Superior temporal gyrus (tissue), 1 donor: ENCODE results near the gene PHC3.
"Not testable (repeated sequence)": the region's sequence is repeated elsewhere in the genome, so short reads cannot be mapped to it uniquely, and the experiment has no call there.

Experiments used
- DNase-seq: peaks from one replicate; pipeline ENCODE4 v3.0.0-alpha.2; 2016; ENCODE audit errors: extremely low spot score

Gene PHC3

GRCh38 chr3:170180908-170181885, at the start of gene PHC3:
Gene PHC3 (minus strand): TSS chr3:170181733. CDS start chr3:170181715, 18 bp downstream.
- DNase-seq = peak; percentile 94

DNA sequence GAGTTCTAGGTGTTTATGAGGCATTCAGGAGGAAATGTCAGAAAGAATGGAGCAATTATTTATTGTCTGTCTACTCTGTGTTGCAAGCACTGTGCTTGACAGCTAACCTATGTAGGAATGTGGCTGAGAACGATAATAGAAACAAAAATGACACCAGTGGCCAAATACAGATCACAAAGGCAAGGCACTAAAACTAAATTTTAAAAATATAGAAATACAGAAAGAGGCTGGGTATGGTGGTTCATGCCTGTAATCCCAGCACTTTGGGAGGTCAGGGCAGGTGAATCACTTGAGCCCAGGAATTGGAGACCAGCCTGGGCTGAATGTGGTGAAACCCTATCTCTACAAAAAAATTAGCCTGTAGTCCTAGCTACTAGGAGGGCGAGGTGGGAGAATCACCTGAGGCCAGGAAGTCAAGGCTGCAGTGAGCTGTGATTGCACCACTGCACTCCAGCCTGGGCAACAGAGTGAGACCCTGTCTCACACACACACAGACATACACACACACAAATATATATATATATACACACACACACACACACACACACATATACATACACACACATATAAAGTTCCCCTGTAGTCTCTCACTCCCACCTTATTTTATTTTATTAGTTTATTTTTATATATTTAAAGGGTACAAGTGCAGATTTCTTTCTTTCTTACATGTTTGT, 46.7 kb upstream of the PHC3 start:
- no peak for DNase-seq

DNA sequence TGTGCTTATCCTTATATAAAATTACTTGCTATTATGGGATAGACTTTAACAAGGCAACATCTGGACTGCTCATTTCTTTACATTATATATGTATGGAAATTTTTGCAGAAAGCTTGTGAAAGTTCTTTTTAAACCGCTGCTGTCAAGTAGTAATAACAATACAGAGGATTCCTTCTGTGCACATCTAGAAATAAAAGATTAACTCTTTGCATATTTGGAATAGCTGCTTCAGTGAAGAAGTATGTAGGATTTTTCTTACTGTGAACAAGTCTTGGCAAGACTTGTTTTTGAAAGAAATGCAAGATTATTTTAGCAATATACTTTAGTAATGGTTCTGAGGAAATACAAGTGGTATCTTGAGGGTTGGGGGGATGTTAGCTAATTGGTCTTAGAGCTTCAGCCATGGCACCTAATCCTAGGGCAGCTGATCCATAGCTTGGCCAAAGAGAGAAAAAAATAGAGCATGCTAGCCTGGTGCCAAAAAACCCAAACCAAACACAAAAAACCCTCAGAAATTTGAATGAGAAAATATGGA, 45.0 kb upstream of the PHC3 start:
- DNase-seq = no peak

DNA sequence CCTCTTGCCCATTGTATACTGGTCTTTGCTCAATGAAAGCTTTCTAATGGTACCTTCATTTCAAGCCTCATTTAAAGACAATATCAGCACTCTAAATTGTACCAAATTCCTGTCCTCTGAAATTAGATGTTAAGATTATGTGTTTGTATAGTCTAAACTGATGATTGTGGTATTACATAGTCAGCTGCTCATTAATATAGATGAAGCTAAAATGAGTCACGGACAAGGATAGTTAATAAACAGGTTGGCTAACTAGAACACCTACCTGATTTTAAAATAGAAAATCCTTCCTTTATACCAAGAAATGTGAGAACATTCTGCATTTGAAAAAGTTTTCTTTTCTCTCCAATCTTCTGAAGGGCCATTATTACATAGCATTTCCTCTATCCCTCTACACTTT, 43.6 kb upstream of the PHC3 start:
- no peak for DNase-seq

DNA sequence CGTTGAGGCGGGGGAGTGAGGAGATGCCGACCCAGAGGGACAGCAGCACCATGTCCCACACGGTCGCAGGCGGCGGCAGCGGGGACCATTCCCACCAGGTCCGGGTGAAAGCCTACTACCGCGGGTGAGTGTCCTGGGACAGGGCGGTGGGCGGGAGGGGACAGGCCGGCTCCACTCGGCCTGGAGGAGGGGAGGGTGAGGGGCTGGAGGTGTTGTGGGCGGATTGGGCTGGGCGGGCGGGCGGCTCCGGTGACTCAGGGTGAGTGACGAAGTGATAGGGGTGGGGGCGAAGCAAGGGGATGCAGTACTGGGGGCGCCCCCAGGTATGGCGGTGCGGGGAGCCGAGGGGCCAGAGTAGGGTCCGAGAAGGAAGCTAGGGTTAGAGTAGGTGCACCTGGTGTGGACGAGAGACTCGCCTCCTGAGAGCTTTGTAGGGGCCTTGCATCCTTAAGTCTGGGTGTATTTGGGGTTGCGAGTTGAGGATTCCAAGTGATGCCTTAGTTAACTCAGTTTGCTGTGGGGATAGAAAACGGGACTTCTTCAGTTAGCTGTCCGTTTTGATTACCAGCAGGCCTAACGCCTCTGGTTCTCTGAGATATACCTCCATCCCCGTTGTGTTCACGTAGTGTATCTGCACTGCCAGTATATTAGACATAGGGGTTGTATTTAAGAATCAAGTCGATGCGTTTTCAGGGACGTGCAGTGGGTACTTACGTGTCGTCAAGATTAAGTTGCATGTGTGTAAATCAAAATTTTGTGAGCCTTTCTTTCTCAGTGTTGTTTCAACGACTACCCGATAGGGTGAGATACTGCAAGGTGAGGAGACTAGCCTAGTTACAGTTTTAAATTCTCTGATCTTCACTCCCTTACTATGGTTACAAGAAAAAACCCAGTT, 41.4 kb upstream of the PHC3 start:
- DNase-seq = peak; percentile 62

DNA sequence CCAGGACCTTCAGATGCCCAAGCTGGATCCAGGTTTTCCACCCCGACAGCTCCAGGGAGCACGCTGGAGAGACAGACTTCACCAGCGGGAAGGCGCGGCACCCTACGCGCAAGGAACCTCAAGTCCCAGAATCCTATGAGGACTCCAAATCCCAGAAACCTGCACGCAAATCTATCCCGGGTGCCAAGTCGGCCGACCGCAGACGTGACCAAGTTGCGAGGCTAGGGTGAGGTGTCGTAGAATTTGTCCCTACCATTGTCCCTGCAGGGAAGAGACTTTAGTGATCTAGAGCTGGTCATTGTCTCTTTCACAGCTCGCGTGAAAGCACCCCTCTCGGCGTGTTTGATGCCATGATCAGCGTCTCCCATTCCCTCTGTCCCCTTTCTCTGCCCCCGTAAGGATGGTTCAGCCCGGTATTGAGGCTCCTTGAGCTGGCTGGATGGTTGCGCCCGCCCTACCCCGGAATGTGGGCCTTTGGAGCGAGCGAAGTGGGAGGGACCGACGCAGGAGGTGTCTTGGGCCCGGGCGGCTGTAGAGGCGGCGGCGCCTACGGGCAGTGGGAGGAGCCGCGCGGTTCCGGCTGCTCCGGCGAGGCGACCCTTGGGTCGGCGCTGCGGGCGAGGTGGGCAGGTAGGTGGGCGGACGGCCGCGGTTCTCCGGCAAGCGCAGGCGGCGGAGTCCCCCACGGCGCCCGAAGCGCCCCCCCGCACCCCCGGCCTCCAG, 40.6 kb upstream of the PHC3 start, which contains the start of gene PRKCI:
TSS of gene PRKCI (plus strand) at position 501 of the 723 bp plus-strand sequence. CDS start 246 bp downstream, outside the sequence.
- DNase-seq = peak; percentile 96

- no peak for DNase-seq
Observed at GRCh38 chr3:170220871-170221270, 39.3 kb upstream of the PHC3 start.

DNA sequence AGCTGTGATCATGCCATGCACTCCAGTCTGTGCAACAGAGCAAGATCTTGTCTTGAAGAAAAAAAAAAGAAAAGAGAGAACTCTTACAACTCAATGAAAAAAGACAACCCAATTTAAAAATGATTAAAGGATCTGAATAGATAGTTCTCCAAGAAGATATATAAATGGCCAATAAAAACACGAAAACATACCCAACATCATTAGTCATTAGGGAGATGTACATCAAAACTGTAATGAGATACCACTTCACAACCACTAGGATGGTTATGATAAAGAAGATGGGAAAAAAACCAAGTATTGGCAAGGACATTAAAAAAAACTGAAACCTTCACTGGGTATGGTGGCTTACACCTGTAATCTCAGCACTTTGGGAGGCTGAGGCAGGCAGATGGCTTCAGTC, 38.3 kb upstream of the PHC3 start:
- no peak for DNase-seq

DNA sequence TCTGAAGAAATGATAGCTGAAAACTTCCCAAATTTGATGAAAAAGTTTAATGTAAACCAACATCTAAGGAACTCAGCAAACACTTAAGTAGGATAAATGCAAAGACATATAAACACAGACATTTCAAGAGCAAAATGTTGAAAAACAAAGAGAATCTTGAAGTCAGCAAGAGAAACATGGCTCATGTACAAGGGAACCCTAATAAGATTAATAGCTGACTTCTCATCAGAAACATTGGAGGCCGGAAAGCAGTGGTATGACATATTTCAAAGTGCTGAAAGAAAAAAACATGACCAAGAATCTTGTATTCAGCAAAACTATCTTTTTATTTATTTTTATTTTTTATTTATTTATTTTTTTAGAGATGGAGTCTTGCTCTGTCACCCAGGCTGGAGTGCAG, 30.1 kb upstream of the PHC3 start:
- no peak for DNase-seq

GRCh38 chr3:170207717-170208116, 26.2 kb upstream of the PHC3 start:
- DNase-seq = no peak

DNA sequence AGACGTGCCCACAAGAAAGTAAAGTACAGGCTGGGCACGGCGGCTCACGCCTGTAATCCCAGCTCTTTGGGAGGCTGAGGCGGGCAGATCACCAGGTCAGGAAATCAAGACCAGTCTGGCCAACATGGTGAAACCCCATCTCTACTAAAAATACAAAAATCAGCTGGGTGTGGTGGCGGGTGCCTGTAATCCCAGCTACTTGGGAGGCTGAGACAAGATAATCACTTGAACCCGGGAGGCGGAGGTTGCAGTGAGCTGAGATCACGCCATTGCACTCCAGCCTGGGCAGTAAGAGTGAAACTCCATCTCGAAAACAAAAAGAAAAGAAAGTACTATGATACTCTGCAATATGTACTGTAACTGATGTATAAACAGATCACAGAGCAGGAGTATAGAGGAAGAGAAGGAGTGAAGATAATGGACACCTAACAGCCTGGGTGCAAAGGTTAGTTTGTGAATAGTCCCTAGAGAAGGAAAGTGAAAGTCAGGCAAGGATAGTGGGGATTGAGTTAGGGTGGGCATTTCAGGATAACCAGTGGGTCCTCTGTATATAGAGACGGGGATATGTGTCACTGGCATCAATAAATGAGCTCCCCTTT, 24.7 kb upstream of the PHC3 start:
- not testable (repeated sequence) for DNase-seq

- DNase-seq = no peak
Observed at GRCh38 chr3:170205302-170205701, 23.8 kb upstream of the PHC3 start.

GRCh38 chr3:170204509-170204908, 23.0 kb upstream of the PHC3 start:
- no peak for DNase-seq

DNA sequence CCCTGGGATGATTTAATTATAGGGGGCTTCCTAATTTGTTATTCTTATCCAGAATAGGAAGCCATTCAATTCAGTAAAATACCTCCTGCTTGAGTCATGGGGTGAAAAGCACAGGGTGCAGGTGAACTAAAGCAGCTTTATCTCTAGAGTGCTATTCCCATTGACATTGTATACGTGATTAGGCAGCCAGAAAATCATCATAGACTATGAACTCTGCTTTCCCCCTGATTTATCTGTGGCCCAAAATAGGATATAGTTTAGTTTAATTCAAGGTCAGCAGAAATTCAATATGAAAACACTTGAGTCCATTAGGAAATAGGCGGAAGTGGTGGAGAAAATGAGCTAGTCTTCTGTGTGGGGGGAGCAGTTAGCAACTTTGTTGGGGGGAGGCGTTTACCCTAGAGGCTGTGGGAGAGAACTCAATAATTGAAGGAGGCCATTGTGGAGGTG, 22.5 kb upstream of the PHC3 start:
- no peak for DNase-seq

GRCh38 chr3:170203457-170203856, 21.9 kb upstream of the PHC3 start:
- DNase-seq = no peak

DNA sequence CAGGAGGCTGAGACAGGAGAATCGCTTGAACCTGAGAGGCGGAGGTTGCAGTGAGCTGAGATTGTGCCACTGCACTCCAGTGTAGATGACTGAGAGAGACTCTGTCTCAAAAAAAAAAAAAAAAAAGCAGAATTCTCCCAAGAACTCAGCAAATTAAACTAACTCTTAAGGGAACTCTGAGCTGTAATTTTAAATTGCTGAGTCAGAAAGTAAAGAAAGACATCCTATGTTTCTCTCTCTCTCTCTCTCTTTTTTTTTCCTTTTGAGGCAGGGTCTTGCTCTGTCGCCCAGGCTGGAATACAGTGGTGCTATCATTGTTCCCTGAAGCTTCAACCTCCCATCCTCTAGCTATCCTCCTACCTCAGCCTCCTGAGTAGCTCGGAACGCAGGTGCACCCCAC, 20.0 kb upstream of the PHC3 start:
- DNase-seq = no peak

GRCh38 chr3:170200987-170201386, 19.5 kb upstream of the PHC3 start:
- no peak for DNase-seq

- no peak for DNase-seq
Observed at GRCh38 chr3:170196833-170197232, 15.3 kb upstream of the PHC3 start.

GRCh38 chr3:170195759-170196158, 14.2 kb upstream of the PHC3 start:
- DNase-seq = not testable (repeated sequence)
